Measurements from ENCODE around the gene RIPK1. TPM values are rescaled to one million over a fixed set of nuclear protein-coding genes. Genes with fewer than 3 reads are reported as not detected.
A peak's percentile ranks its signal among the peaks of the same experiment; 100 is the strongest.

Gene RIPK1
- total and polyA plus RNA-seq, 9 of the 15 experiments (the other 6 are each of a cell fraction or from before 2014, with no cell fraction given) = 3.8 to 24.9 (median 17.7) TPM

DNA sequence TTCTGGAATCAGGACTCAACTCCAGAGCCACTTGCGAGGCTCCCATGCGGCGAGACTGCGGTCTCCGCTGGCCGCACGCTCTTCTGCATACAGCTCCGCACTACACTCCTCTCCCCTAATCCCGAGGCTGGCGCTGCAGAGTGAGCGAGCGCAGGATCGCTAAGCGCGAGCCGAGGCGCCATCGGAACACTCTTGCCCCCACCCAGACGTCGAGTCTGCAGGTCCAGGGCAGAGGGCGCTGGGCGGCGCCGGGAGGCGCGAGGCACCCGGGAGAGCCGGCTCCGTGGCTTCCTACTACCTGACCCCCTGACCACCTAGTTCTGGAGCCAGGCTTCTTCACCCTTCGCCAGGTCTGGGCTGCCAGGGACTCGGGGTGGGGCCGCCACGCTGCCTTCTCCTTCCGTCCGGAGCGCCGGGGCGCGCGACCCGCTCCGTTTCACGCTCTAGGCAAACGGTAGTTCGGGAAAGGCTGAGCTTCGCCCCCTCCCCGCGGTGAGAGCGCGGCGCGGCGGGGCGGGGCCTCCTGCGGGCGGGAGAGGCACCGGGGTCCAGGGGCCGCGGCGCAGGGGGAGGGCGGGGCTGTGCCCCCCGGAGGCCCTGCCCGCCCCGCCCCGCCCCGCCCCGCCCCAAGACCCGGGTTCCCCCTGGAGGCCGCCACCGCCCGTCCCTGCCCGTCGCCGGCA lies 94.4 kb downstream of the RIPK1 start (continued):
- TF ChIP-seq MGA (IDR thresholded peaks at IDR 0.05) (peak; percentile 91), NFE2 (IDR thresholded peaks at IDR 0.05; ENCODE audit: low read depth) (no peak), ARHGAP35 (IDR thresholded peaks at IDR 0.05; ENCODE audit: partially characterized antibody) (no peak), FOS (IDR thresholded peaks at IDR 0.05; ENCODE audit: extremely low read depth, insufficient read length) (no peak), ZFP36 (IDR thresholded peaks at IDR 0.05; ENCODE audit: low read depth, low read length, partially characterized antibody) (no peak), KDM1A (IDR thresholded peaks at IDR 0.05) (no peak), CSDE1 (IDR thresholded peaks at IDR 0.05) (no peak), ZNF239 (CRISPR knock-in tag; IDR thresholded peaks at IDR 0.05) (peak; percentile 54), ZNF143 (CRISPR knock-in tag; IDR thresholded peaks at IDR 0.05) (no peak), ZNF644 (tag; IDR thresholded peaks at IDR 0.05; ENCODE audit: low read depth) (peak; percentile 30; the same call in 1 of the 2 replicates), HSF4 (CRISPR knock-in tag; IDR thresholded peaks at IDR 0.05; ENCODE audit: borderline replicate concordance) (no peak), MAZ (CRISPR knock-in tag; conservative IDR thresholded peaks at IDR 0.05 in 1 of 2, IDR thresholded peaks at IDR 0.05 in 1 of 2) (peak; percentile 96 to 99), BRD9 (IDR thresholded peaks at IDR 0.05; ENCODE audit: low read depth, partially characterized antibody) (no peak), ZFP30 (CRISPR knock-in tag; IDR thresholded peaks at IDR 0.05; ENCODE audit: borderline replicate concordance) (no peak)
- TF ChIP-seq, protein P1, sequence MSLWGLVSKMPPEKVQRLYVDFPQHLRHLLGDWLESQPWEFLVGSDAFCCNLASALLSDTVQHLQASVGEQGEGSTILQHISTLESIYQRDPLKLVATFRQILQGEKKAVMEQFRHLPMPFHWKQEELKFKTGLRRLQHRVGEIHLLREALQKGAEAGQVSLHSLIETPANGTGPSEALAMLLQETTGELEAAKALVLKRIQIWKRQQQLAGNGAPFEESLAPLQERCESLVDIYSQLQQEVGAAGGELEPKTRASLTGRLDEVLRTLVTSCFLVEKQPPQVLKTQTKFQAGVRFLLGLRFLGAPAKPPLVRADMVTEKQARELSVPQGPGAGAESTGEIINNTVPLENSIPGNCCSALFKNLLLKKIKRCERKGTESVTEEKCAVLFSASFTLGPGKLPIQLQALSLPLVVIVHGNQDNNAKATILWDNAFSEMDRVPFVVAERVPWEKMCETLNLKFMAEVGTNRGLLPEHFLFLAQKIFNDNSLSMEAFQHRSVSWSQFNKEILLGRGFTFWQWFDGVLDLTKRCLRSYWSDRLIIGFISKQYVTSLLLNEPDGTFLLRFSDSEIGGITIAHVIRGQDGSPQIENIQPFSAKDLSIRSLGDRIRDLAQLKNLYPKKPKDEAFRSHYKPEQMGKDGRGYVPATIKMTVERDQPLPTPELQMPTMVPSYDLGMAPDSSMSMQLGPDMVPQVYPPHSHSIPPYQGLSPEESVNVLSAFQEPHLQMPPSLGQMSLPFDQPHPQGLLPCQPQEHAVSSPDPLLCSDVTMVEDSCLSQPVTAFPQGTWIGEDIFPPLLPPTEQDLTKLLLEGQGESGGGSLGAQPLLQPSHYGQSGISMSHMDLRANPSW (CRISPR knock-in tag; IDR thresholded peaks at IDR 0.05) = no peak
